GM18907 (cell line): ENCODE results near the gene MRPL37.
"Not testable (repeated sequence)": the region's sequence is repeated elsewhere in the genome, so short reads cannot be mapped to it uniquely, and the experiment has no call there.

Experiments used
- ATAC-seq: cut with Tn5 transposase; IDR thresholded peaks from one replicate; pipeline ENCODE4 v1.9.1; 2021; ENCODE audit warnings: mild to moderate bottlenecking, moderate library complexity; ENCODE audit not compliant: unreplicated experiment

The MRPL37 gene

GRCh38 chr1:54171606-54172005 is 28.4 kb upstream of the MRPL37 start:
- ATAC-seq = no peak

GRCh38 chr1:54172614-54173599 is 27.1 kb upstream of the MRPL37 start:
- ATAC-seq = no peak

GRCh38 chr1:54173681-54174080 is 26.3 kb upstream of the MRPL37 start:
- ATAC-seq = no peak

- ATAC-seq = no peak
Measured at GRCh38 chr1:54174106-54174505, 25.9 kb upstream of the MRPL37 start.

GRCh38 chr1:54176621-54177327 is 23.2 kb upstream of the MRPL37 start:
- ATAC-seq = no peak

- no peak for ATAC-seq
Measured at GRCh38 chr1:54177726-54178125, 22.2 kb upstream of the MRPL37 start.

DNA sequence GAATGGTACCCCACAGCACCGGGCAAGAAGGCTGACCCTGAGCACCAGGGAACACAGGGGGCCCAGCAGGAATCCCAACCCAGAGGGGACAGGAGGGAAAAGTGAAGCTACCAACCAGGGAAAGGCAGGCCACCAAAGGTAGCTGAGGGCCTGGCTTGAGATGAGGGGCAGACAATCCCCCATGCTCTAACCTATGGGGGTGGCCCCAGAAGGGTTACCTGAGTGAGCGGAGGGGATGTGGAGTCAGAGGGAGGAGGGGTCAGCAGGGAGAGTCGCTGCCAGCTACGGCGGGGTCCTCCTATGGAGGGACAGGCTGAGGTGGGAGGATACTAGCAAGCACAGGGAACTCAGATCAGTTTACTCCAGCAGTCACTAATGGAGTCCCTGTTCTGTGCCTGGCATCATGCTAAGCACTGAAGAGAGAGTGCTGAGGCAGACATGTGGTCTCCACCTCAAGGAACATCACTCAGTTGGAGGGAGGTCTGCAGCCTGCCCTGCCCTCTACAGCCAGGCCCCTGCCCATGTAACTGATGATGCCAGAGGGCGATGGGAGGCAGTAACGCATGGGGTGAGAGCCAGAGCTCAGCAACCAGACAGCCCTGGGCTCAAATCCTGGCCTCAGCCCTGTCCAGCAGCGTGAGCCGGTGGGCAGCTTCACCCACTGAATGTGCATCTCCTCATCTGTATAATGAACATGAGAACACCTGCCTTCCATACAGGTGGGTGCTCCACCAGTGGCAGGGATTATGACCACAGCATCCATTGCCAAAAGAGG is 21.5 kb upstream of the MRPL37 start:
- ATAC-seq = no peak

DNA sequence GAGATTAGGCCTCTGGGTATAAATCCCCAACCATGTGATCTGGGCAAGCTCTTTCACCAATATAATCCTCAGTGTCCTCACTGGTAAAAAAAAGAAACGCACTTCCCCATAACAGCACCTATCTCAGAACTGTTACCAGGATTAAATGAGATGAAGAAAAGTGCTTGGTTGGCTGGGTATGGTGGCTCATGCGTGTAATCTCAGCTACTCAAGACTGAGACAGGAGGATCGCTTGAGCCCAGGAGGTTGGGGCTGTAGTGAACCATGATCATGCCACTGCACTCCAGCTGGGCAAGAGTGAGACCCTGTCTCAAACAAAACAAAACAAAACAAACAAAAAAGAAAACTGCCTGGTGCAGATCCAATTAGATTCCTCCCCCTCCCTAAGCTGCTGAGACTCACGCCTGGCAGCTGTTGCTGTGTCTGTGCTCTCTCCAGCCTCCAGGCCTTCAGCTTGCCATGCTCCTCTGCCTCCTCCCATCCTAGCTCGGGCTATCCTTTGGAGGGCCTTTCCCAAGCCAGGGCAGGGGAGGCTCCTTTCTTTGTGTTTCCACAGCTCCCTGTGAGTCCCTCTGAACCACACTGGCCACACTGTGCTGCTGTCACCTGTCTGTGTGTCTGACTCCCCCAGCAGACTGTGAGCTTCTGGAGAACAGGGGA is 19.1 kb upstream of the MRPL37 start:
- ATAC-seq = no peak

DNA sequence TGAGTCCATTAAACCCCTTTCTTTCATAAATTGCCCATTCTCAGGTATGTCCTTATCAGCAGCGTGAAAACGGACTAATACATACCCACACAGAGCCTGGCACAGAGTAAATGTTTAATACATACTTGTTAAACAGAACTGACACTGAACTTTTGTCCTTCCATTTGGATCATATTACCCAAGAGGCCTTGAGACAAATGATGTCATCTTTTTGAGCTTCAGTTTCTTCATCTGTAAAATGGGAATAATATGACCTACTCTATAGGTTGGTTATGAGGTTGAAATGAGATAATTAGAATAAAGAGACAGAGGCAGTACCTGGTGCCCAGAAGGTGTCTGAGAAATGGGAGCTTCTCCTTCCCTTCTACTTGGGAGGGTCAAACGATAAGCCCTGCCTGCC is 13.9 kb upstream of the MRPL37 start:
- ATAC-seq = no peak

DNA sequence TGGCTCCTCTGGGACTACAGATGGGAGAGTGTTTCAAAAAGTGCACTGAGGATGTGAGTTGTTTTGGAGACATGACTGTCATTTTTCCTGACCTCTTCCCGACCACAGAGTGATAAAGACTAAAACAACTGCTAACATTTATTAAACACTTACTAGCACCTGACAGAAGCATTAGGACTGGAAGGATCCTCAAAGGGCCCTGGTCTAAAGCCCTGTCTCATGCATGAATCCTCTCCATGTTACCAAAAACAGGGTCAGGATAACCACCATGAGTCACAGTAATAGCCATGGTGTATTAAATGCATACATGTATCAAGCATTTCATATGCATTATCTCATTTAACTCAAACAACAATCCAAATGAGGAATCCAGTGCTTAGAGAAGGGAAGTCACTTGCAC is 11.7 kb upstream of the MRPL37 start:
- no peak for ATAC-seq

DNA sequence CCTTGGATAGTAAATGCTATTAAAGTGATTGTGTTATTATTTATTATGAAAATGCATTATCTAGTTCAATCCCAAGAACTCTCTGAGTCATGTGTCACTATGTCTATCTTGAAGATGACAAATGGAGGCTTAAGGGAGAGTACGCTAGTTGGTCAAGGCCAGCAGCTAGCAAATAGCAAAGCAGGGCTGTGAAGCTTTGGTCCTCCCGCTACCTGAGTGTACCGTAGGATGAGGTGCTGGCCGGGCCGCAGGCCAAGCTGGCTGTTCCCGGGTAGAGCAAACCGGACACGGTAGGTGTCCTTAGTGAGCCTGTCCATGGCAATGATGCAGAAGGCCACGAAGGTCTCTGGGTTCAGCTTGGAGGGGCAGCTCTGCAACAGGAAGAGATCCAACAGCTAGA is 9.4 kb upstream of the MRPL37 start:
- no peak for ATAC-seq

GRCh38 chr1:54191525-54191924 is 8.4 kb upstream of the MRPL37 start:
- no peak for ATAC-seq

GRCh38 chr1:54193453-54193852 is 6.5 kb upstream of the MRPL37 start:
- no peak for ATAC-seq

GRCh38 chr1:54199151-54199764 is 709 bp upstream of the MRPL37 start:
- ATAC-seq = peak; percentile 7

DNA sequence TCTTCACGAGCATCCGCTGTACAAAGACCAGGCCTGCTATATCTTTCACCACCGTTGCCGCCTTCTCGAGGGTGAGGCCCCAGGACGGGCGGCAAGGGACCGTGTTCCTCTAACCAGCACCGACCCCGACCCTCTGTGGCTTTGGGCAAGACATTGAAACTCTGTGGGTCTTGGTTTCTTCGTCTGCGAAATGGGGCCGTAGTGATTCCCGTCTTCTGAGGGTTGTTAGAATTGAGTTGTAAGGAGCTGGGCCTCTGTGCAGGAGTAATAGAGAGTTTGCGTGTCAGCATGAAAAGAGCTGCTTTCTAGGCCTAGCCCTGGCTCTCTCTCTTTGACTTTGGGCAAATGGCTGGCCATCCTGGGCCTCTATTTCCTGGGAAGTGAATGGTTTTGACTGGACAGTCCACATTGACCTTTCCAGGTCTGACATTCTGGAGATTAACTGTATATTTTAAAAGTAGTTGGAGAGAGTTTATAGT is 591 bp downstream of the MRPL37 start:
- no peak for ATAC-seq

DNA sequence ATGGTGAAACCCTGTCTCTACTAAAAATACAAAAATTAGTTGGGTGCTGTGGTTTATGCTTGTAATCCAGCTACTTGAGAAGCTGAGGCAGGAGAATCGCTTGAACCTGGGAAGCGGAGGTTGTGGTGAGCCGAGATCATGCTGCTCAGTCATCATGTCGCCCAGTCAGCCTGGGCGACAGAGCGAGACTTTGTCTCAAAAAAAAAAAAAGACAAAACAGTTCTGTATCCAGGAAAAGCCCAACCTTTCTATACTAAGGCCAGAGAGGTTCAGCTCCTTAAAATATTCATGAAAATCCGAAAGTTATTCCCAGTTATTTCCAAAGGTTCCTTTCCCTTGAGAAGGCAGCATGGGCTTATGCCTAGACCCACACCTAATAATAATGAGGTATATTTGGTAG is 4.2 kb downstream of the MRPL37 start:
- no peak for ATAC-seq

DNA sequence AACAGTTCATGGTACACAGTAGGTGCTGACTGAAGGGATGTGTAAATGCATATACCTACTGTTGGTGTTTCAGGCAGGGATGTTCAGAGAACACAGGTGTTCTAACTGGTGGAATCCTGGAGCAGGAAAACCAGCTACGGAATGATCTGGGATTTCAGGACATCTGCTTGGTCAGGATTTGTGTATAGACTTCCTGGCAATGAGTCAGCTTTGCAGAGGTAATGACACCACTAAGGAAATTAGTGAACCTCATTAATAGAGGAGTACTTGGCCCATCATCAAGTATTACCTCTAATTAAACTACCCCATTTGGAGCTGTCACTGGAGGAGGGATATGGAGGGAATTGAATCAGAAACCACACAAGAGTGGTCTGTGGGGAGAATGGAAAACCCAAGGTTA is 7.3 kb downstream of the MRPL37 start:
- no peak for ATAC-seq

DNA sequence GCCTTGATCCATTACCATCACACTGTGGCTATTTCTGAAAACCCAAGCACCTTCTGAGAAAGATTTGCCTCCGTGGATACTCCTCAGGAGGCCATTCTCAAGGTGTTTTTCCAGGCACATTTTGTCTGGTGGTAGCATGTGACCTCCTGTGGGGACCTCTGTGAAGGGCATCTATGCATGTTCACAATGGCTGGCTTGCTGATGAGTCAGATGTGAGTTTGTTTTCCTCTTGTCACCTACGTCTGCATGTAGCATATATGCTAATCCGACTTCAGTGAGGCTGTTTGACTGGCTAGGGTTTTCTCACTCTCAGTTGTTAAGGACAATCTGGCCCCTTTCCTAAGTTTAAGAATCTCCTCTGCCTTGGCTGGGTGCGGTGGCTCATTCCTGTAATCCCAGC is 7.9 kb downstream of the MRPL37 start:
- not testable (repeated sequence) for ATAC-seq

DNA sequence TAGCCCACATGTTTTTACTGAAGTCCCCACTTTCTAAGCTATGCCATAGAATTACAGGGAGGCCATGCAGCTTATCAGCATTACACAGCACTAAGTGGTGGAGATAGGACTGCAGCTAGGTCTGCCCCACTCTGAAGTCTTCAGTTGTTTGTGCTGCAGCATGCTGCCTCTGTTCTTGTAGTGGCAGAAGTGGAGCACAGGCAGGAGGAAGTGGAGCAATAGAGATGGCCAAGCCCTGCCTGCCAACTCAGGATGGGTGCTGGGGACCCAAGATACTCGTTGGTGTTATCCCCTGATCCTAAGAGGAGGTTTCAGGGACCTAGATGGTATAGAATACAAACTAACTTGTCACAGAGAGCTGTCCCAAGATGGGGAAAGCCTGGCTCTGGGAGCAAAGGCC is 12.9 kb downstream of the MRPL37 start:
- ATAC-seq = no peak

- no peak for ATAC-seq
Measured at GRCh38 chr1:54215523-54215922, 15.6 kb downstream of the MRPL37 start.
